Left lung (tissue), 10 donors: ENCODE data around the gene NXN. TPM values are rescaled to one million over a fixed set of nuclear protein-coding genes. Genes with fewer than 3 reads are reported as not detected.
"Not testable (repeated sequence)": the region's sequence is repeated elsewhere in the genome, so short reads cannot be mapped to it uniquely, and the experiment has no call there.

Experiments
- ATAC-seq: fragments of 200-7000 bp; cut with Tn5 transposase; one replicate; pipeline ENCODE4 v1.9.1; 2020; ENCODE audit warnings: moderate library complexity
- DNase-seq, 4 donors: peaks; one replicate each; pipeline ENCODE4 v3.0.0-alpha.2; 2013 to 2020
- H3K27ac ChIP-seq, 2 donors: fragments of 200-600 bp; sonication (generic) in 1 of 2; one replicate each; pipeline versions ENCODE4 v1.5.0 to v1.8.0; 2020 to 2021
- H3K27me3 ChIP-seq, 2 donors: fragments of 200-600 bp; sonication (generic) in 1 of 2; one replicate each; pipeline versions ENCODE4 v1.5.0 to v1.8.0; 2020 to 2021
- H3K36me3 ChIP-seq, 2 donors: fragments of 200-600 bp; sonication (generic) in 1 of 2; one replicate each; pipeline versions ENCODE4 v1.5.0 to v1.8.0; 2020 to 2021
- H3K4me1 ChIP-seq, 2 donors: fragments of 200-600 bp; one replicate each; pipeline ENCODE4 v1.8.0; 2021
- H3K4me3 ChIP-seq, 2 donors: fragments of 200-600 bp; sonication (generic) in 1 of 2; one replicate each; pipeline versions ENCODE4 v1.5.0 to v1.8.0; 2020 to 2021; ENCODE audit warnings: mild to moderate bottlenecking in 1 of 2
- H3K9me3 ChIP-seq, 2 donors: fragments of 200-600 bp; sonication (generic) in 1 of 2; one replicate each; pipeline versions ENCODE4 v1.5.0 to v1.8.0; 2020 to 2021
- CTCF ChIP-seq, 2 donors: fragments of 200-600 bp; sonication (generic) in 1 of 2; IDR thresholded peaks; one replicate each; pipeline versions ENCODE4 v1.5.0 to v1.8.0; 2021; ENCODE audit warnings: antibody characterized with exemption in 2 of 2
- intact Hi-C, 2 donors: fragments of 100-400 bp; cut with DNase I; formaldehyde crosslinking; loops; one replicate each; pipeline versions ENCODE4 v1.11.2 to v1.14.2; 2022
- polyA plus RNA-seq, 6 donors: library from polyadenylated mRNA; unstranded; fragments of 120-200 nt; gene quantifications; one replicate each; pipeline ENCODE4 v1.2.1, GENCODE V29; 2013; ENCODE audit not compliant: insufficient read length in 6 of 6
- total RNA-seq, 2 donors: library from RNA; stranded (reverse); fragmentation: NEBNext Ultra II Directional; extraction: Animal tissue kit (Norgen Biotek cat#: 25700); gene quantifications; one replicate each; pipeline ENCODE4 v1.2.1, GENCODE V29; 2021
- donor health status: DM: no; HTN: yes; CAD: no.
- donor health status: DM: no; HTN: no; CAD: no.

NXN gene
- total and polyA plus RNA-seq, 8 donors = 33.8 to 59.1 (median 55.1) TPM

- H3K4me3 ChIP-seq = no peak overlapping the region
- intact Hi-C loops = no loop called here
- H3K9me3 ChIP-seq = no peaks in the 10 kb centered on the region
- no peaks in the 10 kb centered on the region for H3K36me3 ChIP-seq
- ATAC-seq = no peak
- no peak overlapping the region for H3K27ac ChIP-seq
- H3K27me3 ChIP-seq = no peaks in the 10 kb centered on the region
- DNase-seq = peak in 1 of 4 donors; percentile 9
- TF ChIP-seq CTCF (IDR thresholded peaks at IDR 0.05) = no peak
- H3K4me1 ChIP-seq = peaks cover 28 to 32% of the 10 kb centered on the region in 2 donors
These were observed 50.0 kb downstream of the NXN start for GRCh38 chr17:929586-929985.

- intact Hi-C loops = no loop called here
- Histone ChIP-seq H3K36me3 (no peaks in the 10 kb centered on the region), H3K27ac (peak overlapping the region; percentile 64 to 76), H3K4me1 (peaks cover 18 to 23% of the 10 kb centered on the region in 2 donors), H3K9me3 (no peaks in the 10 kb centered on the region), H3K27me3 (no peaks in the 10 kb centered on the region), H3K4me3 (no peak overlapping the region)
- DNase-seq (peak in 3 of 4 donors; percentile 41 to 65 (median 57)), ATAC-seq (peak; percentile 66)
- TF ChIP-seq CTCF (IDR thresholded peaks at IDR 0.05) = no peak
These were observed 51.7 kb downstream of the NXN start for GRCh38 chr17:927611-928461.

GRCh38 chr17:925817-926216 is 53.8 kb downstream of the NXN start:
- Histone ChIP-seq H3K36me3 (no peaks in the 10 kb centered on the region), H3K4me3 (no peak overlapping the region), H3K27ac (no peak overlapping the region), H3K4me1 (peaks cover 11 to 17% of the 10 kb centered on the region in 2 donors), H3K9me3 (no peaks in the 10 kb centered on the region), H3K27me3 (no peaks in the 10 kb centered on the region)
- intact Hi-C loops = no loop called here
- TF ChIP-seq CTCF (IDR thresholded peaks at IDR 0.05) = no peak
- ATAC-seq (no peak), DNase-seq (no peak)

- intact Hi-C loops = no loop called here
- H3K4me1 ChIP-seq = peaks cover 11 to 17% of the 10 kb centered on the region in 2 donors
- TF ChIP-seq CTCF (IDR thresholded peaks at IDR 0.05) = no peak
- H3K36me3 ChIP-seq = no peaks in the 10 kb centered on the region
- no peaks in the 10 kb centered on the region for H3K27me3 ChIP-seq
- peak overlapping the region; percentile 5 to 13 for H3K27ac ChIP-seq
- H3K4me3 ChIP-seq = no peak overlapping the region
- H3K9me3 ChIP-seq = no peaks in the 10 kb centered on the region
- DNase-seq = peak in 3 of 4 donors; percentile 49 to 58 (median 50)
- peak; percentile 65 for ATAC-seq
These were observed 54.7 kb downstream of the NXN start for GRCh38 chr17:924711-925475.

- ATAC-seq, H3K27me3 ChIP-seq, H3K4me3 ChIP-seq, intact Hi-C loops, H3K9me3 ChIP-seq, H3K36me3 ChIP-seq: not testable (repeated sequence)
- DNase-seq = peak in 1 of 4 donors; percentile 13
- H3K4me1 ChIP-seq = peaks cover 8 to 17% of the 10 kb centered on the region in 2 donors
- H3K27ac ChIP-seq = peak overlapping the region in 1 of 2 donors; percentile 13
These were observed 55.3 kb downstream of the NXN start for GRCh38 chr17:924306-924705.
